Gastrocnemius medialis (tissue), 4 donors: ENCODE data around the gene CHKB.

ENCODE experiments used
- POLR2A ChIP-seq, 2 donors: fragments of 450-650 bp; IDR thresholded peaks; one replicate each; pipeline ENCODE4 v1.6.1; 2017; ENCODE audit warnings: antibody characterized with exemption in 2 of 2, mild to moderate bottlenecking in 2 of 2, moderate library complexity in 2 of 2
- TF ChIP-seq, protein P1 (sequence below), 5 experiments: fragments of 450-650 bp in 3 of 5; fragments of 200-600 bp in 2 of 5; sonication (generic) in 2 of 5; IDR thresholded peaks in 4 of 5; conservative IDR thresholded peaks in 1 of 5; 1 replicate in 4 of 5; 2 replicates in 1 of 5; pipeline ENCODE4 v1.5.1; 2016 to 2019; ENCODE audit warnings: antibody characterized with exemption in 5 of 5, mild to moderate bottlenecking in 3 of 5, moderate library complexity in 3 of 5

DNA sequence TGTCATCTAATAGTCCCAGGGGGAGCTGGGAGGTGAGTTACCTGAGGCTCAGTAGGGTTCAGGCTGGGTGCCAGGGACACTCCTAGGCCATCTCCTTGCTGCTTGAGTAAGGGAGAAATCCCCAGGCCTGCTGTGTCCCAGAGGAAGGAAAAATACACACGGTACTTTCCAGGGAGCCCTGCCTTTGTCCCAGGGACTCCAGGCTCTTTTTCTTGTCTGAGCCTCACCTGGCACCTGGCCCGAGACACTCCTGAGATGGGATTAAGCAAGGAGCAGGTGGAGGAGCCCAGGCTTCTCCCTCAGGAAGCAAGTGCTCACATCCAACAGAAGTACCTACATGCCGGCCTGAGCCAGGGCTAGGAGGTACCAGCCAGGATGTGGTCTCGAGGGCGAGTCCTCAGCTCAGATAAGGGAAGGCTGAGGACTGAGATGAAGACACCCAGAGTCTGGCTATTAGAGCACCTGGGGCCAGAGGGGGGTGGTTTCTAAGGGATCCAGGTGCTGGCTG lies 37.8 kb downstream of the CHKB start:
- TF ChIP-seq, protein P1, sequence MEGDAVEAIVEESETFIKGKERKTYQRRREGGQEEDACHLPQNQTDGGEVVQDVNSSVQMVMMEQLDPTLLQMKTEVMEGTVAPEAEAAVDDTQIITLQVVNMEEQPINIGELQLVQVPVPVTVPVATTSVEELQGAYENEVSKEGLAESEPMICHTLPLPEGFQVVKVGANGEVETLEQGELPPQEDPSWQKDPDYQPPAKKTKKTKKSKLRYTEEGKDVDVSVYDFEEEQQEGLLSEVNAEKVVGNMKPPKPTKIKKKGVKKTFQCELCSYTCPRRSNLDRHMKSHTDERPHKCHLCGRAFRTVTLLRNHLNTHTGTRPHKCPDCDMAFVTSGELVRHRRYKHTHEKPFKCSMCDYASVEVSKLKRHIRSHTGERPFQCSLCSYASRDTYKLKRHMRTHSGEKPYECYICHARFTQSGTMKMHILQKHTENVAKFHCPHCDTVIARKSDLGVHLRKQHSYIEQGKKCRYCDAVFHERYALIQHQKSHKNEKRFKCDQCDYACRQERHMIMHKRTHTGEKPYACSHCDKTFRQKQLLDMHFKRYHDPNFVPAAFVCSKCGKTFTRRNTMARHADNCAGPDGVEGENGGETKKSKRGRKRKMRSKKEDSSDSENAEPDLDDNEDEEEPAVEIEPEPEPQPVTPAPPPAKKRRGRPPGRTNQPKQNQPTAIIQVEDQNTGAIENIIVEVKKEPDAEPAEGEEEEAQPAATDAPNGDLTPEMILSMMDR (IDR thresholded peaks at IDR 0.05 in 4 of 5, conservative IDR thresholded peaks at IDR 0.05 in 1 of 5): no peak
- no peak for TF ChIP-seq POLR2A (IDR thresholded peaks at IDR 0.05)
